Right lung (tissue), 5 donors: ENCODE measurements around the gene TCF12. TPM values are rescaled to one million over a fixed set of nuclear protein-coding genes. Genes with fewer than 3 reads are reported as not detected.

ENCODE experiments used
- DNase-seq, 2 donors: peaks; one replicate each; pipeline ENCODE4 v3.0.0-alpha.2; 2013
- polyA plus RNA-seq, 5 donors: library from polyadenylated mRNA; unstranded; fragments of 120-200 nt; gene quantifications; one replicate each; pipeline versions ENCODE4 v1.2.1 to v1.2.3, GENCODE V29; 2013; ENCODE audit warnings: inconsistent platforms in 1 of 5, low replicate concordance in 1 of 5; ENCODE audit not compliant: insufficient read length in 5 of 5, insufficient read depth in 1 of 5

Gene TCF12
- polyA plus RNA-seq, 5 donors, result 84.2 to 169 (median 148) TPM

DNA sequence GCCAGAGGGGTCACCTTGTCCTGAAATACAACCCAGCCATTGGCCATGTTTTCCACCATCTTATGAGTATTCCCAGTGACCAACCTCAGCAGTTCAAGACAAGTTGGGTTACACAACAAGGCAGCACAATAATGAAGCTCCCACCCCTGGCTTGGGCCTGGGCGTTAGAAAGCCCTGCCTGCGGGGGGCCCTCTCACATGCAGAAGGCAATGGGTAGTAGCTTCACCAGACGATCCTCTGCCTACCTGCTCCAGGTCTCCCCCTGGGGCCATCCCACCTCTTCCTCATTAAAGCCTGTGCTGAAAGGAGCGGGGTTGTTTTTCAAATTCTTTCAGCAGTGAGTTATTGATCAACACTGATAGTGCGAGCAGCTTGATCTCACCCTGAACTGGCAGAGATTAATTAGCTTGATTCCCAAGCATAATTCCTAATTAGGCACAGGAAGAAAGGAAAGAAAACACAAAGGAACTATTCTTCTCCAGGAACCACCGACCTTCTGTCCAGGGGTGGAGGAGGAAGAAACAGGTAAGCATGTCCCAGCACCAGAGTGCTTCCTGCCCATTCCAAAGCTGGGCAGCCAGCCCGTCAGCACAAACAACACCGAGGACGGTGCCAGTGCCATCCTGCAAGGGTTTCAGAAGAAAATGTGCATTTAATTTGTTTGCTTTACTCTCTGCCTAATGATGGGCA lies 378.2 kb downstream of the TCF12 start:
- DNase-seq, result no peak

DNA sequence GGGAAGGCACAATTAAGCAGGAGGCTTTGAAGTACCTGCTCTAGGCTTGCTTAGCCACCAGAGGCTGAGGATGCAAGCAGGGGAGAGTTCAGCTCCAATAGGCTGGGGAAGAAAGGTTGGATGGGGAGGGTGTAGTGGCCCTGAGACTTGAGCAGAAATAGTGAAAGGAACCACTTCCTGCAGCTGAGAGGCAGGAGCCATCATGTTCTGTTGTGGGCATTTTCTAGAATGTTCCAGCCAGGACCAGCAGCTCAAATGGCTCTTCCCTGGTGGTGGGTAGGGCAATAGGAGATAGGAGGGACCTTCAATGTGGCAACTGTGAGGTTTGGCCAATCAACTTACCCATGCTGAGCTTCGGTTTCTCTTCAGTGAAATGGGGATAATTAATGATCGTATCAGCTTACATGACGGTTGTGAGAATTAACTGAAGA lies 378.7 kb downstream of the TCF12 start:
- no peak for DNase-seq

DNA sequence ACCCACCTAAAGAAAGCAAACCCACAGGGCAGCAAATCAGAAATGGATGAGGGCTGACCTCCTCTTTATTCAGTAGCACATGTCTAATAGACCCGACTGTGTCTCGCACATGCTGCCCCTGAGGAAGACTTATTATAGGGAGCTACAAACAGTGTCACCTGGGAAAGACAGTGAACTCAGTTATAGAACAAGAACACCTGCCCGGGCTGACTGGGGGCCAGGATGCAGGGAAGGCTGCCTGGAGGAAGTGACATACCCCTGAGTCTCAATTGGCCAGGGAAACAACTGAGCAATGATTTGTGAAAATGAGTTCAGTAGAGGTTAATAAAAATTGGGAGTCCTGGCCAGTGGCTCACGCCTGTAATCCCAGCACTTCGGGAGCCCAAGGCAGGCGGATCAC lies 379.2 kb downstream of the TCF12 start:
- no peak for DNase-seq

DNA sequence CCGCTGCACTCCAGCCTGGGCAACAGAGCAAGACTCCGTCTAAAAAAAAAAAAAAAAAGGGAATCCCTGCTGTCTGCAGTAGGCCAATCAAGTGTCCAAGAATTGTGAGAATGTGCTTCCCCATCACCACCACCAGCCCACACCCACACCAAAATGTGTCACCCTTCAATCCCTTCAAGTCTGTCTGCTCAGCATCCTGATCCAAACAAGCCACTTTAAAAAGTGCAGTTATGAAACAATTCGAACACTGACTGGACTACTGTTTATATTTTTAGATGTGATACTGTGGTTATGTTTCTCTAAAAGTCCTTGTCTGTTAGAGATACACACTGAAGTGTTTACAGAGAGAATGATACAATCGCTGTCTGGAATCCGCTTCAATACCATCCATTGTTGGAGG lies 379.8 kb downstream of the TCF12 start:
- no peak for DNase-seq

DNA sequence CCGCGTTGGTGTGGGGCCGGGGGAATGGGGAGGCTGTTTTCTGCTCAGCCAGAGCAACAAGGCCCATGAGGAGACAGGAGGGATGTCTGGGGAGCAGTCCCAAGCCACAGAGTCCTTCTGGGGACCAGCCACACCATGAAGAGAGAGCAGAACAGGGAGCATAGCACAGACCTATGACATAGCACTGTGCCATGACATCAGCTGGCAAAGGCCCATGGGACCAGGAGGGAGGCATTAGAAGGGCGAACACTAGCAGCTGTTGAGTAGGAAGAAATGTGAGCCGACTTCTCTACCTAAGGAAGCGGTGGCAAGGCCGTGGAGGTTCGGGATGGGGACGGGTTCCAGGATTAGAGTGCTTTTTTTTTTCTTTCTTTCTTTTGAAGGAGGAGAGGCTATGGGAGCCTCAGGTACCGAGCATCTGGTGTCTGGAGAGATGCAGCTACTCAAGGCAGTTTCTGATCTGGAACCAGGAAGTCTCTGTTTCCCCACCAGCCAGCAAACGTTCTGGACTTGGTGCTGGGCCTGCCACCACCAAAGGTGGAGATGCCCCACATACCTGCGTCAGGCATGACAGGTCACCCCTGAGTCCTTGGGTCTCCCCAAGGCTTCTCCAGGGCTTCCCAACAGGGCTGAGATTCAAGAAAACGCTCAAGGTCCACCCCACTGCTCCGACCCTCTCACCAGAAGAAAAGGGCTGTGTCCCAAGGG lies 380.6 kb downstream of the TCF12 start:
- no peak for DNase-seq

DNA sequence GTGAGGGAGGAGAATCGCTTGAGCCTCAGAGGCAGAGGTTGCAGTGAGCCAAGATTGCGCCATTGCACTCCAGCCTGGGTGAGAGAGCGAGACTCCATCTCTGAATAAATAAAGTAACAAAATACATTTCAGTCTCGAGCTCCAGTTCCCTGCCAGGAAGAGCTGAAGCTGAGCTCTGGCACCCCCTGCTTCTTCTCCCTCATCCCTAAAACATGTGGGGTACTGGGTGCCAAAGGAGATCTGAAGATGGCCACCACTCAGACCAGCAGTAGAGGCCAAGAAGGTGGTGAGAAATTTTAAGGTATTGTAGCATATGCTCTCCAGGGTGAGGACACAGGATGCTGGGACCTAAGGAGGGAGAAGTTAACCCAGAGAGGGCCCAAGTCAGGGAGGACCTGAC lies 382.9 kb downstream of the TCF12 start:
- DNase-seq, result no peak

DNA sequence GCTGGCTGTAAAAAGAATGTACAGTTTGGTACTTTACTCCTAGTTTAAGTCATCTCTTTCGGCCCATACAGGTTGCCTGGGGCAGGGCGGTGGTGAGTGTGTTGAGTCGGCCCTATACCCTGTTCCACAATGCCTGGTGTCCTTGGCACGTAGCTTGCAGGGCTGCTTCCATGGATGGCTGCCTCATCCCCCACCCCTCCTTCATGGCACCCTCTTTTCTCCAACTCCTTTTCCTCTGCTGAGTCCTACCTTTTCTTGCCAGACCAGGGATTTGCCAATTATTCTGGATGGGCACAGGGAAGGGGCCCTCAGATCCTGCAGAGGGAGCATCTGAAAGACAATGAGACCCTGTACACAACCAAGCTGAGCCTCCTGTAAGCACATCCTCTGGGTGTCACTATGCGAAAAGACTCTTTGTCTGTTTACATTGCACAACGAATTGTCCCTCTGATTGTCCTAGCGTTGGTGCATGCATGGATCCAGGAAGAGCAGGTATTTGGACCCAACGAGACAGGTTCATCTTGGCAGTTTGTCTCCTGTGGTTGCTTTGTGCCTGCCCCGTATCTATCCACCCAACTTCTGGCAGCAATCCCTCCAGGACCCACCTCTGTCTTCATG lies 384.3 kb downstream of the TCF12 start:
- no peak for DNase-seq

DNA sequence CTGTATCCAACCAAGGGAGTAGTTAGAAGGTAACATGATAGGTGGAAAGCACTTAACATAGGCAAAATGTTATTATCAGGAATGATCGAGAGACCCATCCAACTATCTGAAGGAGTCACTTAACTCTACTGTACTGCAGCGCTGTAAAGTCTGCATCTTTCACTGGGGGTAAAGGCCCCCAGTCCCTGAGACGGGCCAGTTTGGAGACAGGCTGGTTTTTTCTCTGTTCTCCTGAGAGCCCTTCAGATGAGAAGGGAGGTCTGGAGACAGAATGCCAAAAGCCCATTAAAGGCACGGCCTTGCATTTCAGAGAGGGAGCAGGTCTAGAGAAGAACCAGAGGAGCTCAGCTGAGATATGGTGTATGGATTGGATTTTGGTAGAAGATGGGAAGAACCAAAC lies 386.6 kb downstream of the TCF12 start:
- no peak for DNase-seq

DNA sequence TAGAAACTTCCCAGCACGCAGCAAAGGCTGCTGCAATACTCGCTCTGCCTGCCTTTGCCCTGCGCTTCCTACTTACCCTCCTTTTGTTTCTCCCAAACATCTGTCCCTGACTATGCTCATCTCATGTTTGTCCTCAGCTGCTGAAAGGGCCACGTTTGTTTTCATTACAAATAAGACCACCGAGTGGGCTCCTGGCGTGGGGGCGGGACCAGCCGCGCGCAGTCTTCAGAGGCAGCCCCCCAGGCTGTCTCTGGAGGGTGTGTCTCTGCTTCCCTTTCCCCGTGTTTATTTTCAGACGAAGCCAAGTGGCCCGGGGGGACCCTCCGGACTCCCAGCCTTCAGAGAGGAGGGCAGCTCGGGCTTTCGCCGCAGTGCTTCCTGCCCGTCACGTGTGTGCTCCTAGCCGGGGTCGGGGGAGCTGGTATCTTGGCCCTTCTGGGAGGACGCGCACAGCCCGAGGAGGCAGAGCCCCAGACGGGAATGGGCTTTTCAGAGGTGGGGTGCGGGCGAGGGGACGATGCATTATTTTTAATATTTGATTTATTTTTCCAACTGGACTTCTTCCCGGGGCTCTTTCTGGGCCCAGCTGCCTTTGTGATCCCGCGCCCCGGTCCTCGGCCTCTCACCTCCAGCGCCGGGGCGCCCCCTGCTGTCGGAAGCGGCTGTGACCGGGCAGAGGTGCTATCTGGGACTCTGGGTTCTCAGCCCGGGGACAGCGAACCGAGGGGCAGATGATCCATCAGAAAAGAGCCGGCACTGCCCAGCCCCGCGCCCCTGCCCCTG lies 387.9 kb downstream of the TCF12 start:
- DNase-seq, result peak; percentile 66 to 72

DNA sequence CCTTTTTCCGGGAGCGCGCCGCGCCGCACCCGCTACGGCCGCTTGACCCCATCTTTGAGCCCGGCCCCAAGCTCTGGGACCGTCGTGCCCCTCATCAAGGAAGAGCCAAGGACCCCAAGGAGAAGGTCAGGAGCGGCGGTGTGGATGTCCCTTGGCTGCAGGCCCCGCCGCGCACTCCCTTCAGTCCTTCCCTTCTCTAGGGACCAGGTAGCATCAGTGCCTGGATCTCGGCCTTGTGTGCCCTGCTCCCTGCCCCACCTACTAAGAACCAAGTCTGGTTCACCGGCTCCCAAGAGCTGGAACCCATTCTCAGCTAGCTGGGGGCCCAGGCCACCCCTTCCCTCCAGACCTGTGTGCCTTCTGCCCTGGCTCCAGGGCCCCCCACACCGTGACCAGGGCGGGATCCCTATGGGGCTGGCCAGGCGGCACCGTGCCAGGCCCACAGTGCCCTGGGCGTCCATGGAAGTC lies 388.5 kb downstream of the TCF12 start:
- DNase-seq, result no peak

DNA sequence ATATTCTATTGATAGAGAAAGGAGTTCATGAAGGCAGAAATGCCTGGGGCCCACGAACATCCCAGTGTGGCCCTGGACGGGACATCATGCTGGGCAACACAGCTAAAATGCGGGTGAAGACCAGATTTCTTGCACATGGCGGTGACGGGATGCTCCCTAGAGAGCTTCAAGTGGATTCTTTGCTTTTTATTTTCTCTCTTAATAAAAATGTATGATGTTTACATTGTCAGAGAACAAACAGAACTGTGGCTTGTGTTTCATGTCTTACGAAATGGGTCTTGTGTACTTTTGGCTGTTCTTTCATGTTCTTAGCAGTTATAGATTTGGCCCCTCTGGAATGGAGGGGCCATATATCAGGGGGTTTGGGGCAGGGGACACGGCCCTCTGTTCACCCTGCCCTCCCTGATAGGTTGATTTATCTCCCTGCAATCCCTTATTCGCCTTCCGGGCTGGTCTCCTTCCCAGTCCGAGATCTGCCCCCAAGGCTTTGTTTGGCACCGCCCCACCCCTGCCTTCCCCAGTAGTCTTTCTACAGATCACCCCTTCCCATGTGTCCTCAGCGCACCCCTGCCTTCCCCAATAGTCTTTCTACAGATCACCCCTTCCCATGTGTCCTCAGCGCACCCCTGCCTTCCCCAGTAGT lies 389.2 kb downstream of the TCF12 start:
- DNase-seq, result peak in 1 of 2 donors; percentile 68

DNA sequence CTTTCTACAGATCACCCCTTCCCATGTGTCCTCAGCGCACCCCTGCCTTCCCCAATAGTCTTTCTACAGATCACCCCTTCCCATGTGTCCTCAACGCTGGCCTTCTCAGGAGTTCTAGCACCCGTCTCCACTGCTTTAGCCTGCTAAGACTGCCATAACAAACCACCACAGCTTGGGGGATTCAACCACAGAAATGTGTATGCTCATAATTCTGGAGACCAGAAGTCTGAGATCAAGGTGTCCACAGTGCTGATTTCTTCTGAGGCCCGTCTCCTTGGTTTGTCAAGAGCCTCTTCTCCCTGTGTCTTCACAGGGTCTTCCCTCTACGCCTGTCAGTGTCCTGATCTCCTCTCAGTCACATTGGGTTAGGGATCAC lies 389.7 kb downstream of the TCF12 start:
- no peak for DNase-seq

DNA sequence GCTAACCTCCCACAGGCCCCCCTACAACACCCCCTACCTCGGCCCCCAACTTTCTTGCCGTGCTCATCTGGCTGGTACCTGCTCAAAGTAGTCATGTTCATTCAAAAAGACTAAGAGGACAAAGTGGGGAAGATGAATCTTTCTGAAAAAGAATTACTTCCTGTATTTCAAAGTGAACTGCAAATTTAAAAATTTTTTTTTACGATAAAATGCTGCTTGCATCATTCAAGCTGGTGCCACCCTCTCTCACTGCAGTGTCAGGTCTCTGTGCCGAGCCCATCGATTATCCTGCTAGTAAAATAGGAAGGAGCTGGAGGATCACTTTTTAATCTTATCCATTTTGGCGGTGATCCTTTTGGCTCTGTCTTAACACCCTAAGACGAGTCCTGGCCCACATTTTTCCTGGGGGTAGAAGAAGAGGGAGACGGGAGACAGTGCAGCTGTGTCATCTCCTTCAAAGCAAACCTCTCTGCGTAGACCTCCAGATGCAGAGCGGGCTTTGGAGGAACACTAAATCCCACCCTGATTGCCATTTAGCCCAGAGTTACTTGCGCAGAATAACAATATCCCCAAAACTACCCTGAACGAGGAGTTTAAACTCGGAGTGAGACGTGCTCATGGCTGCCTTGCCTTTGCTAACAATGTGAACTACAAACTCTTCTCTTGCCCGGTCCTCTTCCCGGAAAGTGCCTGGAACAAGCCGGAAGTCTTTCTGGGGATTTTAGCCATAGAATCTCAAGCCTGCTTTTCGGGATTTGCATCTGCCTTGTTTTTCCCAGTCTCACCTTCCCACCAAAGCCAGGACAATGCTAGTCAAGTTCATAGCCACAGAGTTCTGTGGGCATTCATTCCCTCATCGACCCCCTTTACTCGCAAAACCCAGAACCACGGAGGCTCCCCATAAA lies 391.7 kb downstream of the TCF12 start:
- DNase-seq, result no peak

DNA sequence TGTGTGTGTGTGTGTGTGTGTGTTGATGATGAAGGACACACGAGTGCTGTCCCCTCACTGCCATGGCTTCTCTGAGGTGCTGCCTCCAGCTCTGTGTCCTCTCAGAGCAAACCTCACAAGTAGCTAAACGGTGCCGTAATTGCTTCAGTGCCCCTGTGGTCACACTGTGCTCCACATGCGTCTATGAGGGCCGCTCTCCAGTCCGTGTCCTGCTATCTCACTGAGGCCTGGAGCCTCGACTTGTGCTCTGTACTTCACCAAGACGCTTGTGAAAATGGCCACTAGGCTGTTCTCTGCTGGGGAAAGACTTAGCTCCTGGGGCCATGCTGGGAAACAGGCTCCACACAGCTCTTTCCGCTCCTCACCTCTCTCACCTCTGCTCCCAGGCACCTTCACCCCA lies 392.4 kb downstream of the TCF12 start:
- no peak for DNase-seq

DNA sequence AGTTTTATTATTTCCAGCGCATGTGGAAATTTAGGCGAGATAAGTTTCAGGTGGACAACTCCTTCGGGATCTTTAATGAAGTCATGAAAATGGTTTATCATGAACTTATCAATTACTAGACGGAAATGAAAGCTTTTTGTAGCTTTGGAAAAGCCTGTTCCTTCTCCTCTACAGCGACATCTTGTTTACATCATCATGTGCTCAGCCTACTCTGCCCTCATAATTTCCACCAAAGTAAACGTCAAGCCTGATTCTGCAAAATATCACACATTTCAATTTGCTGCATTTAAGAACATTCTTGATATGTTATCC lies 393.5 kb downstream of the TCF12 start:
- DNase-seq, result no peak

DNA sequence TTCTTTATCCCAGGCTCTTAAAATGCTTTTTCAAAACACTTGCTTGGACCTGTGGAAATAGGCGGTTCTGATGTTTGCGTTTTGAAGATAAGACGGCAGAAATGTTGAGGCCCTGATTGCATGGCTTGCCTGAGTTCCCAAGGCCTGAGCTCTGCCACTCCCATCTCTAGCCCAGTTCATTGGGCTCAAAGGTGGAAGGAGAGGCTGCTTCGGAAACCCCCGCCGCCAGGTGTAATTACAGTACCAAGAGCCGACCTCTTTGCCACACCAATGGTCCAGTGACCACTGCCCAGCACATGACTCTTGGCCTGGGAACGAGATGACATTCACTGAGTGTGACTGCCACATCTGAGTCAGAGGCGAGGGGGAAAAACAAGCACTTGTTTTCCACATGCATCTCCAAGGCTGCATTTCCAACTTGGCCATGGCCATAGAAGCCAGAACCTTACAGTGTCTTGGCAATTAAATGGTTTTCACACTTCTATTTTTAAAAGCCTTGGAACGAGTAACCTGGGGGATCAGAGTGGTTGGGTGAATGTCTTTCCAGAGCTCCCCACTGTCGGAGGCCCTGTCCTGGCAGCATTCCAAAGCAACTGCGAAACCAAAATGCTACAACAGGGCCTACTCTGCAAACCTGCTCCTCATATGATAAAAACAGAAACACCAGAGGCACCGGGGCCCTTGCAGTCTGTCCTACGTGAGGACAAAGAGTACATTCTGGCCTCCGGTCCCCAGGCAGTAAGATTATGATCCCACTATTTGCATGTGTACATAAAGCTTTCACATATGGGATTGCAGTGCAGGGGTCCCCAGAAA lies 394.1 kb downstream of the TCF12 start:
- no peak for DNase-seq

DNA sequence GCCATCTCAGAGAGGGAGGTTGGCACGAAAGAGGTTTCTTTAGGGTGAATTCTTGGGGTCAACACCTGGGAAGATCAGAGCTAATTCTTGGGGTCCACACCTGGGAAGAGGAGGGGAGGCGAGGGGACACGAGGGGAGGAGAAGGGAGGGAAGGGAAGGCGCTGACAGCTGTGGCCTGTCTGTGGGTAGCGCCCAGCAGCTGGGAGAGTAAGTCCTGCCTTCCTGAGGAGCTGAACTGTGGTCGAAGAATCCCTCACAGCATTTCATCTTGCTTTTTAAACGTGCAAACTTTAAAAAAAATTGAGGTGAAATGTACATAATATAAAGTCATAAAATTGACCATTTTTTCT lies 394.7 kb downstream of the TCF12 start:
- no peak for DNase-seq

DNA sequence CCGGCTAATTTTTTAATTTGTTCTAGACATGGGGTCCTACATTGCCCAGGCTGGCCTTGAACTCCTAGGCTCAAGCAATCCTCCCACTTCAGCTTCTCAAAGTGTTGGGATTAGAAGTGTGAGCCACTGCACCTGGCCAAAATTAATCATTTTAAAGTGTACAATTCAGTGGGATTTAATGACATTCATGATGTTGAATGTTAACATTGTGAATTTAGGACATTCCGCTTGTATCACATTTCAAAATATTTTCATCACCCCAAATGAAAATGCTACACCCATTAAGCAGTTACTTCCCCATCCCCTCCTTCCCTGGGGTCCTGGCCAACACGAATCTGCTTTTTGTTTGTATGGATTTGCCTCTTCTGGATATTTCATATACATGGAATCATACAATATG lies 395.8 kb downstream of the TCF12 start:
- DNase-seq, result no peak

DNA sequence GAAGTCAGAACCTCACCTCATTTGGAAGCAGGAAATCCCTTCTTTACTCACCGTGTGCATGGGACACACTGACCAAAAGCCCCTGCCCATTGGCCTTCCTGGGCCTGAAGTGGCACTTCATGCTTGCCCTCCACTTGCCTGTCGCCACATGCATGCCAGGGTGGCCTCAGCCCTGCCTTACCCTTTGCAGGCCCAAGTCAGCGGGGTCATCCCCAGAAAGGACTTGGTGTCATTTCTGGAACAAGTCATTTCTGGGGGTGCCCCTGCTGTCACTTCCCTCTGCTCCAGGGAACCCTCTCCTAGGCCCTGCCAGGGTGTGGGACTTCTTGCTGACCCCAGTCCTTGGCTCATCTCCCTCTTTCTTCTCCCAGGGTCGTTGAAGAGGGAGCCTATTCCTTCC lies 398.0 kb downstream of the TCF12 start:
- DNase-seq, result no peak
